GM21529 (cell line): Measurements from ENCODE around the gene BET1.
"Not testable (repeated sequence)": the region's sequence is repeated elsewhere in the genome, so short reads cannot be mapped to it uniquely, and the experiment has no call there.

Experiments
- ATAC-seq: cut with Tn5 transposase; IDR thresholded peaks from one replicate; pipeline ENCODE4 v1.9.1; 2021; ENCODE audit not compliant: unreplicated experiment

BET1 gene, protein sequence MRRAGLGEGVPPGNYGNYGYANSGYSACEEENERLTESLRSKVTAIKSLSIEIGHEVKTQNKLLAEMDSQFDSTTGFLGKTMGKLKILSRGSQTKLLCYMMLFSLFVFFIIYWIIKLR

GRCh38 chr7:94004024-94004951 lies at the start of gene BET1:
BET1 (minus strand) TSS chr7:94004355; CDS start chr7:94004216, 139 bp downstream.
- peak; percentile 96 for ATAC-seq

- no peak for ATAC-seq
Measured at GRCh38 chr7:94053532-94053931, 49.4 kb upstream of the BET1 start.

DNA sequence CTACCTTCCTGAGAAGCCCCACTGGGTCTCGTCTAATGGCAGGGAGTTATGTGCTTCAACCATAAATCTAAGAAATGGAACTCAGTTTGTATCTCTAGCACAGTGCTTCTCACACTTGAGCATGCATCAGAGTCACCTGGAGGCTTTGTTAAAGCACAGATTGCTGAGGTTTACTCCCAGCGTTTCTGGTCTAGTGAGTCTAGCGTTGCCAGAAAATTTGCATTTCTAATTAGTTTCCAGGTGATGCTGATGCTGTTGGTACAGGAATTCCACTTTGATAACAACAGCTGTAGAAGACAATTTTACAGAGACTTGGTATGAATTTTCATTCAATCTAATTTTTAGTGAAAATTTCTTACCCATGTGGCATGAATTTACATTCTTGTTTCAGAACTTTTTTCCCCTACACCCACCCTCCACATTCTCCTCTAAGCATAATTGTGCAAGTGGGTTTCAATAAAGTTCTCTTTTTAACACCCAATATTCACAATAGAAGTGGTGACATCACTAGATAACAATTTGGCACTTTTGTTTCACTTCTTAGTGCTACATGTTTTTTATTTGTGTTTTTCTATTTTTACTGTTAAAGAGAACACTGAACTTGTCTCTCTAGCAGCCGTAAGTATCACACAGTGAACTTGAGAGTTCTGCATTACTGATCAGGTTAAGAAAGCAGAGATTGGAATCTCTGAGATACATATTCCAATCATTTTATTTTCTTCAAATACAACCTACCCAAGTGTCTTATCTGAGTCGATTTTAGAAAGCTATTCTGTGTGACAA lies 48.4 kb upstream of the BET1 start:
- peak; percentile 47 for ATAC-seq

- ATAC-seq: peak; percentile 82
Measured at GRCh38 chr7:94050046-94050445, 45.9 kb upstream of the BET1 start.

DNA sequence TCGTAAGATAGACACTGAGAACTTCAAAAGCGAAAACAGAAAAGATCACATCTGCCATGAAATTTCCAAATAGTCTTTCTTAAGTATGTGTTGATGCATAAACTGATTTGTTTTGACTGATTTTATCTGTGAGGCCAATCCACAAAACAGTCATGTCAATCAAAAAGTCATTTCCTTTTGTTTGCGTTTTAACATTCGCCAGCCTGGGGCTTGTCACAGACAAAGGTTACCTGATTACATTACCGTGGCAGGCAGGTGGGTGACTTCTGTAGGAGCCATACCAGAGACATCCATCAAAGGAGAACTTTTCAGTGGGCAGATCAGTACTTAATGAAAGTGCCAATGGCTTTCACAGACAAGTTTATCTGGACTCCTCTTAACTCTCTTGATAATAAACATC lies 45.5 kb upstream of the BET1 start:
- ATAC-seq: no peak

- ATAC-seq: no peak
Measured at GRCh38 chr7:94048755-94049154, 44.6 kb upstream of the BET1 start.

GRCh38 chr7:94047956-94048355 lies 43.8 kb upstream of the BET1 start:
- no peak for ATAC-seq

DNA sequence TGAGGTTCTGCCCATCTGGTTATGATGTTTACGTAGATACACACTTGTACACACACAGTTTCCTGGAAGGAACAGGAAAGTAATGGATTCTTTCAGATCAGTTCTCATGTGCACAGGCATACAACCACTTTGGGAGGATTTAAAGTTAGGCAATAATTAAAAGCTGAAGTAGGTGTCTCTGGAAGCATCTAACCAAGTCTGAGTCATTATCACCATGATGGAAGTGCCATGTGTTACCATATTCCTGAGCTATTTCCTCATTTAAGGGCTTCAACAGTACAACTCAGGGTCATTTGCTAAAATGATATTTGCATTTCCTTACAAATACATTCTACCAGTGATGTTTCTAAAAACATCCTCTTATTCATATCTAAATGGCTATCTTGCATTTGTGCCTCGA lies 41.4 kb upstream of the BET1 start:
- ATAC-seq: no peak

- no peak for ATAC-seq
Measured at GRCh38 chr7:94044806-94045205, 40.7 kb upstream of the BET1 start.

GRCh38 chr7:94043299-94043698 lies 39.1 kb upstream of the BET1 start:
- ATAC-seq: no peak

DNA sequence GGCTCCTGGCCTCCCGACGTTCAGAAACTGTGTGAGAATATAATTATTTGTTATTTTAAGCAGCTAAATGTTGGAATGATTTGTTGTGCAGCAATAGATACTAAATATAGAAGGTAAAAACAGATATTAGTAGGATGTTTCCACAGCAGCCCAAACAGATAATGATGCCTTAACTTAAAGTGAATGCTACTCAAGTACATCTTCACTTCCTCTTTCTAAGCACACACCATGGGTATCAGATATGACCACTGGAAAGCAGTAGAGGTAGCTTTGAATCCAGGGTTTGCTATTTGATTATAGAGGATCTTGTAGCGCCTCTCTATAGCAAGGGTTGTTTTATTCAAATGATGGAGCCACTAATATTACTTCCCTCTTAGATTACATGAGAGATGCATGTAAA lies 38.2 kb upstream of the BET1 start:
- ATAC-seq: peak; percentile 74

- ATAC-seq: no peak
Measured at GRCh38 chr7:94041529-94041928, 37.4 kb upstream of the BET1 start.

DNA sequence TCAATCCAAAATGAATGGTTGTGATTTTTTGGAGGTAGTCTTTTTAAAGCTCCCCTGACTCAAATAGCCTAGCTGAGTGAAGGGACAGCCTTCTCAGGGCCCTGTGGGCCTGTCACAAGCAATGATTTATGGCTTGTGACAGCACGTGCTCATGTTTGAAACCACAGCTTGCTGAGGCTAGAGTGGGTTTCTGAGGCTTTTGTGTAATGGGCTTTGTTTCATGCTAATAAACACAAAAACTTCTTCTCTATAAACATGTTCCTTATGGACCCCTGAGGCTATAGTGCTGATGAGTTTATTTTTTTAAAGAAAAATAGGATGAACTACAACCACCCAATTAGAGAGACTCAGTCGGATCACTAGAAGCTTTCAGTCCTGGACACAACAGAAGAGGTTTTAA lies 36.1 kb upstream of the BET1 start:
- no peak for ATAC-seq

- no peak for ATAC-seq
Measured at GRCh38 chr7:94039368-94040035, 35.3 kb upstream of the BET1 start.

GRCh38 chr7:94031865-94032264 lies 27.7 kb upstream of the BET1 start:
- ATAC-seq: no peak

DNA sequence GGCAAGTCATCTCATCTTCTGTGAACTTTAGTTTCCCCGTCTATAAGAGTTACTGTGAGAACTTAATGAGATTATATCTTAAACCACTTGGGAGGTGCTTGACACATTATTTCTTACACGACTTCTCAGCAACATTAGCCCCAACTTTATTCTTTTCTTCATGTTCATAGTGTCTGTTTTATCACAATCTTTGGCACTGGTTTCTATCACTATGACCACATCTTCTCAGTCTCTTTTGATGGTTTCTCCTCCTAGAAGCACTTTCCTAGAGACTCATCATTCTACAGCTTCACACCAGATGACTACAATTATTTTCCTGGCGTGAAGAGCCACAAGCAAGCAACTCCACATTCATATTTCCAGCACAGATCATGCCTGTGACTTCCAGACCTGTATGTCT lies 26.5 kb upstream of the BET1 start:
- ATAC-seq: no peak

- ATAC-seq: no peak
Measured at GRCh38 chr7:94029976-94030375, 25.8 kb upstream of the BET1 start.

DNA sequence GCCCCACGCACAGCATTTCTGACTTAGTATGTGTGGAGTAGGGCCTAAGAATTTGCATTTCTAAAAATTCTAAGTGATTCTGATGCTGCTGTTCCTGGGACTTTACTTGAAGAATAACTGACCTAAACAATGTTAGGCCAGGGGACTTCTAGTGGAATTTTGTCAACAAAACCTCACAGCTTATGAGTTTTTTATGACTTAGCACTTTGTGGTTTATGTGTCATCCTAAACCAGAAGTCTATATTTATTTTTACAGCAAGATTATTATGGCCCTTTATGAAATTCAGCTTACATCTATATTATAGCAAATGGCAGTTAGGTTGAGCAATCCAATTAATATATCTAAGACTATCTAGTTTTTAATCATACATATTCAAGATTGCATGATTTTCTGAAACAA lies 24.6 kb upstream of the BET1 start:
- ATAC-seq: peak; percentile 54

GRCh38 chr7:94026619-94027018 lies 22.5 kb upstream of the BET1 start:
- not testable (repeated sequence) for ATAC-seq

DNA sequence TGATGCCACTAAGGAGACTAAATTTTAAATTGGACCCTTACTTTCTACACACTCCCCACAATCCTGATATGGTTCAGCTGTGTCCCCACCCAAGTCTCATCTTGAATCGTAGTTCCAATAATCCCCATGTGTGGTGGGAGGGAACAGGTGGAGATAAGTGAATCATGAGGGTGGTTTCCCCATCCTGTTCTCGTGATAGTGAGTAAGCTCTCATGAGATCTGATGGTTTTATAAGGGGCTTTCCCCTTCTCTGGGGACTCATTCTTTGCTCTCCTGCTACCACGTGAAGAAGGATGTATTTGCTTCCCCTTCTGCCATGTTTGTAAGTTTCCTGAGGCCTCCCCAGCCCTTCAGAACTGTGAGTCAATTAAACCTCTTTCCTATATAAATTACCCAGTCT lies 18.4 kb upstream of the BET1 start:
- no peak for ATAC-seq

- ATAC-seq: no peak
Measured at GRCh38 chr7:94016786-94017185, 12.6 kb upstream of the BET1 start.
